ENCODE results near the gene FH. TPM values are rescaled to one million over a fixed set of nuclear protein-coding genes. Genes with fewer than 3 reads are reported as not detected.

FH gene
- total RNA-seq, 6 experiments from 2014 or later: 95.0 to 126 (median 114) TPM

DNA sequence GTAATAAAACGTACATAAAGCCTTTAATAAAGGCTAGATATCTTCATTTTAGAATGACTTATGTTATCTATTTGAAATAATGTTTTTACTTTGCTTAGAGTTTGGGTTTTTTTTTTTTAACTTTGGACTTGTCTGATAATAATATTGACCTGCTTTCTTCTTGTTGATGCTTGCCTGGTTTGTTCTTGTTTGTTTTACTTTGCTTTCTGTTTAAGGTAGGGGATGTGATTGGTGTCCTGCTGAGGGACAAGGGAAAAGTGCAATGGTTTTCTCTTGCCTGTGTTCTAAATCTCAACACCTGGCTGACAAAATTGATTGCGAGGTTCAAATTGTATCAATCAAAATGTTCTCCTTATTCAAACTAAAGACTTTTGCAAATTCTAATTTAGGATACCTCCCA, 2.2 kb upstream of the FH start:
- peak; percentile 32 to 65 (median 40) for ATAC-seq
- H3K9me3 ChIP-seq: no peaks in the 10 kb centered on the region

GRCh38 chr1:241520080-241520465, 518 bp upstream of the FH start:
- intact Hi-C loops (cut with DNase I): no loop called here
- H3K4me1 ChIP-seq: peaks cover 0 to 24% (median 7%) of the 10 kb centered on the region in 4 donors
- H3K4me3 ChIP-seq: peak overlapping the region; percentile 26 to 88 (median 87)
- H3K9me3 ChIP-seq: no peaks in the 10 kb centered on the region
- 2% methylated on average over 6 of the region's 6 CpGs for WGBS (ENCODE audit: insufficient coverage, low coverage, low lambda C conversion rate, missing lambda C conversion rate)
- peak overlapping the region; percentile 49 to 93 (median 90) for H3K27ac ChIP-seq
- H3K36me3 ChIP-seq: peaks cover 0 to 8% (median 3%) of the 10 kb centered on the region in 4 donors
- DNase-seq: no peak
- no peak for TF ChIP-seq POLR2A (IDR thresholded peaks at IDR 0.05)
- TF ChIP-seq CTCF (IDR thresholded peaks at IDR 0.05): no peak
- no peak for ATAC-seq
- no peaks in the 10 kb centered on the region for H3K27me3 ChIP-seq

More for the DNA sequence above, 2.2 kb upstream of the FH start:
- intact Hi-C loops (cut with DNase I): no loop called here
- no peak for TF ChIP-seq CTCF (IDR thresholded peaks at IDR 0.05)
- no peak for TF ChIP-seq POLR2A (IDR thresholded peaks at IDR 0.05)
- DNase-seq: no peak
- H3K4me3 ChIP-seq: no peak overlapping the region
- H3K36me3 ChIP-seq: no peaks in the 10 kb centered on the region
- 47% methylated on average over 2 of the region's 2 CpGs for WGBS (ENCODE audit: insufficient coverage, low coverage, low lambda C conversion rate, missing lambda C conversion rate)
- H3K4me1 ChIP-seq: peaks cover 0 to 25% (median 12%) of the 10 kb centered on the region in 4 donors
- no peaks in the 10 kb centered on the region for H3K27me3 ChIP-seq
- peak overlapping the region; percentile 30 to 93 (median 90) for H3K27ac ChIP-seq

GRCh38 chr1:241518476-241519307, 863 bp downstream of the FH start:
- H3K36me3 ChIP-seq: peaks cover 0 to 11% (median 3%) of the 10 kb centered on the region in 4 donors
- H3K27me3 ChIP-seq: no peaks in the 10 kb centered on the region
- DNase-seq: peak in 2 of 3 donors; percentile 50 to 57
- peak; percentile 23 to 42 (median 33) for ATAC-seq
- H3K9me3 ChIP-seq: no peaks in the 10 kb centered on the region
- H3K27ac ChIP-seq: peak overlapping the region; percentile 90 to 93 (median 93)
- TF ChIP-seq CTCF (IDR thresholded peaks at IDR 0.05) (no peak), POLR2A (IDR thresholded peaks at IDR 0.05) (no peak)
- peaks cover 0 to 23% (median 3%) of the 10 kb centered on the region in 4 donors for H3K4me1 ChIP-seq
- 3% methylated on average over 12 of the region's 28 CpGs for WGBS (ENCODE audit: insufficient coverage, low coverage, low lambda C conversion rate, missing lambda C conversion rate)
- H3K4me3 ChIP-seq: peak overlapping the region; percentile 87 to 90 (median 88)
- intact Hi-C loops (cut with DNase I): no loop called here

DNA sequence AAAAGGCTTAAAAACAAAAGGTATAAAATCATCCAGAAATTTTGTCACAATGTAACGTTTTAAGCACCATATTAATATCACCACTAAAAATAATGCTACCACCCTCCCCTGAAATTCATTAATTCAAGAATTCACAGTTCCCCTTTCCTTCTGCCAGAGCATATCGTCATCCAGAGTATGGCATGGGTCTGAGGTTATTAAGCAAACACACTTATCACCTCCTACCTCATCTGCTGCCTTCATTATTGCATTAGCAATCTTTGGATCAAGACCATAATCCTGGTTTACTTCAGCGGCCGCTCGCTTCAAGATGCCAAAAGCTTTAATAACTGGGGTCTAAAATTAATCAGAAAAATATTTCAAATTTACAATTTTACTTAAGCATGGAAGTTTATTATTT, 6.2 kb downstream of the FH start:
- Histone ChIP-seq H3K4me1 (peaks cover 0 to 22% (median 0%) of the 10 kb centered on the region in 4 donors), H3K27ac (no peak overlapping the region), H3K4me3 (no peak overlapping the region), H3K27me3 (no peaks in the 10 kb centered on the region), H3K36me3 (peaks cover 0 to 60% (median 9%) of the 10 kb centered on the region in 4 donors), H3K9me3 (no peaks in the 10 kb centered on the region)
- intact Hi-C loops (cut with DNase I): no loop called here
- 54% methylated on average over 5 of the region's 5 CpGs for WGBS (ENCODE audit: insufficient coverage, low coverage, low lambda C conversion rate, missing lambda C conversion rate)
- TF ChIP-seq POLR2A (IDR thresholded peaks at IDR 0.05) (no peak), CTCF (IDR thresholded peaks at IDR 0.05) (no peak)
- DNase-seq: no peak
- peak in 2 of 4 donors; percentile 26 to 79 for ATAC-seq

Data from right lobe of liver (tissue), 6 donors.